Measurements from ENCODE around the gene MAP3K14.
"Not testable (repeated sequence)": the region's sequence is repeated elsewhere in the genome, so short reads cannot be mapped to it uniquely, and the experiment has no call there.

The MAP3K14 gene

DNA sequence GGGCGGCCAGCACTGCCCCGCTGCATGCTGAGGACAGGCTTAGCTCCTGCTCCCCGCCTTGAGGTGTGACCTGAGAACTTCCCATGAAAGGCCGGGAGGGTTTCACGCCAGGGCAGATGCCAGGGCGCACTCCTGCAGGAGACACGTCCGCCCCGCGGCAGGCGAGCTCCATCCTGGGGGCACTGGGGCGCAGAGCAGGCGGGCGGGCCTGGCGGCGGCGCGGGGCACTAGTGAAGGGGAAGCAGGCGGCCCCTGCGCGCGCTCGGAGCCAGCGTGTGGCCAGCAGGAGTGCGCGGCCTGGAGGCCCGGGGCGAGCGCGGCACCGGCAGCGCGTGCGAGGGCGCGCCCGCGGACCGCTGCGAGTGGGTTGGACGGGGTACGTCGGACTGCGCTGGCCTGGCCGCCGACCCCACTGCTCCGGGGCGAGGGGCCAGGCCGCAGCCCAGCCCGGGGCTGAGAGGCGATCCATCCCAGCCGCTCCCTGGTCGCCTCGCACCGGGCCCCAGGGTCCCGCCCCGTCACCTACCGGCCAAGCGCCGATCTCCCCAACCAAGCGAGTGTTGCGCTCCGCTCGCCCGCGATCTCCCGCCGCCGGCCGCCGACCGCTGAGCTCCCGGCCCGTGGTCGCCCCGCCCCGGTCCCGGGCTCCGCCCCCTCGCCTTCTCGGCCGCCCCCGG is at the start of gene MAP3K14:
MAP3K14 (minus strand) TSS at position 587 of the 677 bp plus-strand sequence. CDS start 26,275 bp downstream, outside the sequence.
- peak; percentile 61 for DNase-seq

DNA sequence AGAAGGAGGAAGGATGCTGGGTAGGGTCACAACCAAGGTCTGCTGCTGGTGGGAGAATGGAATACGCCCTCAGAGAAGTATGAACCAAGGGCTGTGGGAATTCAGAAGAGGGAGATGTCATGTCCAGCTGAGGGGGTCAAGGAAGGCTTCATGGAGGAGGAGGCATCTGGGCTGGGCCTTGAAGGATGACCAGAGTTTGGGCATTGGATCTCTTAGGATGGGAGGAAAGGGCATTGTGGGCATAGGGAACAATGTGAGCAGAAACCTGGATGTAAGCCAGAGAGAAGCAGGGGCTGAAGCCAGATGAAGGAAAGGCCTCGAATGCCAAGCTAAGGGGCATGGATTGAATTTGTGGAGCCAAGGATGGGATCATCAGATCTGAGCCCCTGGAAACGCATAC is 49.2 kb upstream of the MAP3K14 start:
- no peak for DNase-seq

DNA sequence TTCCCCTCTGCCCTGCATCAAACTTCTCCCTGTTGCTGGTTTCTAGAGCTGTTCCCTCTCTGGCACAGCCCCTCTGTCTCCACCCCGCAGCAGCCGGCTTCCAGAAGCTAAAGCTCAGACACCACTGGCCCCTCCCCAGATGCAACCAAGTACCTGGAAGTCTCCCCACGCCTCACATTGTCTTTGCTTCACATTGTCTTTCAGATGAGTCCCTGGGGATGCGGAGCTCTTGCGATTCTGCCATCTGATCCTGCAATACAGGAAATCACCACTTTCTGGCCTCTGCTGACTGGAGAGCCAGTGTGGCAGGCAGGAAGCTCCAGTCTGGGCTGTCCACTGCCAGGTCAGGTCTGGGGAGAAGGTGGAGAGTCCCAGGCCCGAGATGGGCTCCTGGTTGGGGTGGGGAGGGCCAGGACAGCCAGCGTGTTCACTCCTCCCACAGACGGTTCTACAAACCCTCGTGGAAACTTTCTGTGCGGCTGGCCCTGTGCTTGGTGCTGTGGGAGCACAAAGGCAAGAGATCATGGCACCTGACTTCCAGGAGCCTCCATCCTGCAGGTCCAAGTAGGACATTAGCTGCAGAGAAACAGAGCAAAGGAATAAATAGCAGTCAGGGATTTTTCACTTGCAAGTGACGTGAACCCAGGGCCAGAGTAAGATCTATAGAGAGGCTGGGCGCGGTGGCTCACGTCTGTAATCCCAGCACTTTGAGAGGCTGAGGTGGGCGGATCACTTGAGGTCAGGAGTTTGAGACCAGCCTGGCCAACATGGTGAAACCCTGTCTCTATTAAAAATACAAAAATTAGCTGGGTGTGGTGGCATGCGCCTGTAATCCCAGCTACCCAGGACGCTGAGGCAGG is 47.9 kb upstream of the MAP3K14 start:
- DNase-seq: no peak

DNA sequence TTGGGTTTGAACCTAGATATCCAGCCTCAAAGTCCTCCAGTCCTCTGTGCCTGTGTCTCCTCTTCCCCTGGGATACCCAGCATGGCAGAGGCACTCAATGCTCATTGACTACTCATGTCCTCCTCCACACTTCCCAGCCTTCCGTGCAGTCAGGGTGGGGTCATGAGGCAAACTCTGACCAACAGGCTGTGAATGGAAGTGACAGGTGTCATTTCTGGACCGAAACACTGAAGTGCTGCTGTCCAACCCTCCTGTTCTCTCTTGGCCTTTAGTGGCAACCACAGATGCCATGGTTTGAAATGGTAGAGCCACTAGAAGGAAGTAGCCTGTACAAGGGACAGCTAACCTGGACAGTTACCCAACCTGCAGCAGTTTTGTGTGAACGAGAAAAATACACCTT is 46.7 kb upstream of the MAP3K14 start:
- DNase-seq: no peak

DNA sequence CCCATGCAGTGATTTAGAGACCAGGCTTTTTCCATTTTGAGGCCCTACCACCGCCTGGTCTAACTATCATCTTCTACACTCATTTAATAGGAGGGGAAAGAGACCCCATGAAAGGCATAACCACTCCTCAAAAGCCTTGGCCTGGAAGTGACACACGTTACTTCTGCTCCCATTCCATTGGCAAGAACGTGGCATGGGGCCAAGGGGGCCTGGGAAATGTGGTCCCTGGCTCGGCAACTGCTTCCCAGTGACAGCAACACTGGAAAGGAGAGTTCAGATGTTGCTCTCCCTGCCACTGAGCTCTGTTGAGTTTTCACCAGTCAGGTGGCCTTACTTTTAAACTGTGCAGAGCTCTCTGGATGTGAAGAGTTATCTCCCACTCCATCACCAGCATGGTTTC is 45.2 kb upstream of the MAP3K14 start:
- DNase-seq: no peak

GRCh38 chr17:45361451-45361850 is 44.6 kb upstream of the MAP3K14 start:
- no peak for DNase-seq

DNA sequence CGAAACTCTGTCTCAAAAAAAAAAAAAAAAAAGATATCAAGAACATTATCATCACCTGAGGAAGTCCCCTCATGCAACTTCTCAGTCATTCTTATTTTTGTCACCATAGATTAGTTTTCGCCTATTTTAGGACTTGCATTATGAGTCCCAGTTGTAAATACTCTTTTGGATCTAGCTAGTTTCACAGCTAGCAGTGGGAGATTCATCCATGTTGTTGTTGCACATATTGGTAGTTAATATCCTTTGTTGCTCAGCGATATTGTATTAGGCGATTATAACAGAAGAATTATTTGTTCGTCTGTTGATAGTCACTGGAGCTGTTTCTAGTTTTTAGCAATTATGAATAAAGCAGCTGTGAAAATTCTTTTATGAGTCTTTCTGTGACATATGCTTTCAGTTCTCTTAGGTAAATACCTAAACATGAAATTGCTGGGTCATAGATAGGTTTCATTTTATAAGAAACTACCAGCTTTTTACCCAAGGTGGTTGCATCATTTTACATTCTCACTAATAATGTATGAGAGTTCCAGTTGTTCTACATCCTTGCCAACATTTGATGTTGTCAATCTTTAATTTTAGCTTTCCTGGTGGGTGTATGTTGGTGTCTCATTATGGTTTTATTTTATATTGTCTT is 40.7 kb upstream of the MAP3K14 start:
- DNase-seq: no peak

GRCh38 chr17:45355087-45355486 is 38.3 kb upstream of the MAP3K14 start:
- DNase-seq: no peak

GRCh38 chr17:45353043-45353442 is 36.2 kb upstream of the MAP3K14 start:
- no peak for DNase-seq

GRCh38 chr17:45351831-45352230 is 35.0 kb upstream of the MAP3K14 start:
- no peak for DNase-seq

DNA sequence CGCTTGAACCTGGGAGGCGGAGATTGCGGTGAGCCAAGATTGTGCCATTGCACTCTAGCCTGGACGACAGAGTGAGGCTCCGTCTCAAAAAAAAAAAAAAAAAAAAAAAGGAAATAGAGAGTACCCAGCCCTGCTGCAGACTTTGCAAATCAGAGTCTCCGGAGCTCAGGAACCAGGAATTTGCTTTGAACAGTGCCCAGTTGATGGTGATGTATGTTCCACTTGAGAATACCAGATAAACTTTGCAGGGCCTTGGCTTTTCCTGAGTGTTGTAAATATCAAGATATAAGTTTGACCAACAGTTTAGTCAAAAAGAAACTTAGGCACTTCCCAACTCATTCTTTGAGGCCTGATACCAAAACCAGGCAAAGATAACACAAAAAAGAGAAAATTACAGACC is 30.6 kb upstream of the MAP3K14 start:
- DNase-seq: no peak

DNA sequence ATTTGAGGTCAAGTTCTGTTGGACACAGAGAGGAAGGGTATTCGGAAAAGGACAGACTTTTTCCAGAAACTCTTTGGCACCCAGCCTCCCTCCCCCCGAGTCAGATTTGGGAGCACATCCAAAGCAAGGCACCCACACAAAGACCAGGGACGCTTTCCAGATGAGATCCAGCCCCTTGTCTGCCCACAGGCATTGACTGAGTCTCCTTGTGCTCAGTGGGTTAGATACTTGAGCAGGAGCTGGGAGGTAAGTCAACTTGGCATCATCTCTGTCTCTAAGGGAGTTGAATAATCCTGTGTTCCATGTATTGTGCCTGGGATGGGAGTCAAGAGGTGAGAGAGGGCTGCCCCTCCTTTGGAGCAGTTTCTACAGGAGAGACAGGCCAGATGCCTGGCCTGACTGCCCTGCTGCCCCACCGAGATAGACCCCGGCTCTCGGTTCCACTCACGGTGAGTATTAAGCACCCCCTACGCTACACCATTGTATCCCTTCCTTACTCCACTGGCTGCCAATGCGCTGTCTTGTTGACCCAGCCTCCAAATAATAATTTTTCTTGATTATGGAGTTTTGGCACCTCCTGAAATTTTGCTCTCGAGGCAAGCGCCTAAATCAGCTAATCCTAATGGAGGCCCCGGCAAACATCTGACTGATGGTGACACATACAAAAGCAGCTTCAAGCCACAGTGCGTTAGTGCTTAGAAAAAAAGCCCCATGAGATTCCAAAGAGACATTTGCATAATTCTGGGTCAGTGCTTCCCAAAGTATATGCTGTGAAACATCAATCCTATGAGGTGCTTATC is 29.6 kb upstream of the MAP3K14 start:
- DNase-seq: no peak

DNA sequence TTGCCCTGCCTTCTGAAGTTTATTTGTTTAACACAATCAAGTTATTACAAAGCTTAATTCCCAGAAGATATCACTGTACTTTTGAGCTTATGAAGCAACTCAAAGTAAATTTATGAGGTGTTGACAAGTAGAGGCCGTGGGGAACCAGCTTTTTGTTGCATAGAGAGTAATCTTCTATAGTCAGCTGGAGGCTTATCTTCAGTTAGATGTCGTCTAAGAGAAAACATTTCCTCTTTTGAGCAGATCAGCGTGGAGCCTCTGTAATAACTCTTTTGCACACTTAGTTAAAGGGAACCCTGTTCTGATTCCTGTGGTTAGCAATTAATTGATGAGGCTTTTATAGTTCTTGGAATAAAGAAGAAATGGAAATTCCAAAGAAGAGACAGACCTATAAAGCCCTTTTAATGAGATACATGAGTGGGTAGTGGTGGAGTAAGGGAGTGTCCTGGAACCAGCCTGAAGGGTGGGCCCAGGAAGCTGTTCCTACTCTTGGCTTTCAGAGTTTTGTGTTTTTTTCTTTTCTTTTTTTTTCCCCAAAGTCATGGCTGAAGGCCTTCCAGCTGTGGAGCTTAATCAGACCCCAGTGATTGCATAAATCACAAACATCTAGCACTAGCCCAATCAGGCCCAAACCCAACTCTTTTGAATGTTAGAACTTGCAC is 28.9 kb upstream of the MAP3K14 start:
- no peak for DNase-seq

DNA sequence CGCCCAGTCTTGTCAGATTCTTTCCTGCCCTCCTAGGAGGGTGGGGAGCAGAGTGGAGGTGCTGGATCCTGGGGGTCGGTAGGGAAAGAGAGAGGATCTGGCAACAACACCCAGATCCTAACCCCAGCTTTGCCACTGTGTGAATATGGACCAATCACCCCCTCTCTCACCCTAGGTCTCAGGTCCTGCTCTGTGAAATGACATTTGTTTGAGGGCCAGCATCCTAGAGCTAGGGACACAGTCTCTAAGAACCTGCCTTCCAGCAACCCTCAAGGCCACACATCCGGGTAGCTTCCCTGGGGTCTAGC is 28.4 kb upstream of the MAP3K14 start:
- DNase-seq: no peak

- DNase-seq: not testable (repeated sequence)
Measured at GRCh38 chr17:45343967-45344664, 27.3 kb upstream of the MAP3K14 start.

DNA sequence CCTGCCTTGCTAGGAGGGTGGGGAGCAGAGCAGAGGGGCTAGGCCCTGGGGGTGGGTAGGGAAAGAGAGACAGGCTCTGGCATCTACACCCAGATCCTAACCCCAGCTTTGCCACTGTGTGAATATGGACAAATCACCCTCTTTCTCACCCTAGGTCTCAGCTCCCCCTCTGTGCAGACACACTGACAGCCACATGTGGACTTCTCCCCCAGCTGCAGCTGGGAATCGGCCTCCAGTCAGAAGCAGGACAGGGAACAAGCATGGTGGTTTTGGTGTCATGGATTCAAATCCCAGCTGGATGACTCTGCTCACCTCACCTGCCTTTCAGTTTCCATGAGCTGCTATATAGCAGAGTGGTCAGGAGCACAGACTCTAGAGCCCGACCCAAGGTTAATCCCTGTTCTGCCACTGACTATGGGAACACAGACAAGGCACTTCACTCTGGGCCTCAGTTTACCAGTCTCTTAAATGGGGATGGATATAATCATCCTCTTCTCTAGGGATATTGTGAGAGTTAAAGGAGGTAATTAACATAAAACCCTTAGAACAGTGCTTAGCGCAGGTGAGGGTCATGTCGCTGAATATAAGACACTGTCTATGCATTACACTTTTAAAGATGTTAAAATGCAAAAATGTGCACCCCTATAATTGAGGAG is 26.2 kb upstream of the MAP3K14 start:
- DNase-seq: no peak

- DNase-seq: no peak
Measured at GRCh38 chr17:45342306-45342705, 25.5 kb upstream of the MAP3K14 start.

- DNase-seq: no peak
Measured at GRCh38 chr17:45341533-45342158, 24.8 kb upstream of the MAP3K14 start.

DNA sequence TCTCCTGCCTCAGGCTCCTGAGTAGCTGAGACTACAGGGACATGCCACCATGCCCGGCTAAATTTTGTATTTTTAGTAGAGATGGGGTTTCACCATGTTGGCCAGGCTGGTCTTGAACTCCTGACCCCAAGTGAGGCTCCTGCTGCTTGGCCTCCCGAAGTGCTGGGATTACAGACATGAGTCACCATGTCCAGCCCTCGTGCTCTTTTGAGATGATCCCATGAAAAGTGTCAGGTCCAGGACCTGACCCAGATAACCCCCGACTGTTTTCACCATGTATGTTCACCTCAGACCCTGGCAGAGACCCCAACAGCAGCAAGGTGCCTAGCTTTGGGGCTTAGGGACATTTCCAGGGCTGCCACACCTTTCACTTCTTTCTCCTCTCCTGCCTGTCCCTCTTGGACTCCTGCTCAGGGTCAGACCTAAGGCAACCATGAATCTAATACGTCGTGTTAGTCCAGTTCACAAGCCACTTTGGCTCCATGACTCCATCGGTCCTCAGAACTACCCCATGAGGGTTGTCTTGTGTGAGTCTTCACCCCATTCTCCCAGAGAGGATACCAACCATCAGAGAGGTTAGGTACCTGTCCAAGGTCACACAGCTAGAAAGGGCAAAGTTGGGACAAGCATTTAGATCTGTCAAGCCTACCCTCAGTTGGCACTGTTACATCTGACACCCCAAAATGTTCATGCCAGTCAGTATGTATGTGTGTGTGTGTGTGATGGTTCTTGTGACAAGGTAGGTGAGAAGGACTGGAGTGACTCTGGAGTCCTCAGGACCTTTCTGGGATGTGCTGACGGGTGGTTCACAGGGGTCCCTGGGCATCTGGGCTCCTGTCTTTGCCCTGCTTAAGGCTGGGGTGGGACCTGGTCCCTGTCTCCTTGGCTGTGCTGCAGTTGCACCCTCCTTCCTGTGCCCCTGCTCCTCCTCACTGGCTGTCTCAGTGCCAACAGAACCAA is 23.1 kb upstream of the MAP3K14 start:
- no peak for DNase-seq
